Prostate gland (tissue), 2 donors: Measurements from ENCODE around the gene PIK3C3. TPM values are rescaled to one million over a fixed set of nuclear protein-coding genes. Genes with fewer than 3 reads are reported as not detected.

ENCODE experiments used
- DNase-seq: peaks from one replicate; pipeline ENCODE4 v3.0.0-alpha.2; 2019; ENCODE audit warnings: low spot score
- H3K27ac ChIP-seq, 2 donors: fragments of 200-600 bp; sonication (generic); 2 replicates each; pipeline ENCODE4 v1.5.1; 2017 to 2019
- H3K27me3 ChIP-seq: fragments of 200-600 bp; sonication (generic); replicated peaks from 2 replicates; pipeline ENCODE4 v1.5.1; 2019; ENCODE audit not compliant: insufficient read depth
- H3K36me3 ChIP-seq, 2 donors: fragments of 200-600 bp; sonication (generic); 1 replicate in 1 of 2; 2 replicates in 1 of 2; pipeline versions ENCODE4 v1.5.1 to v1.8.1; 2017 to 2019
- H3K4me1 ChIP-seq: fragments of 200-600 bp; sonication (generic); replicated peaks from 2 replicates; pipeline ENCODE4 v1.5.1; 2019
- H3K4me3 ChIP-seq, 2 donors: fragments of 200-600 bp; sonication (generic); 2 replicates each; pipeline ENCODE4 v1.5.1; 2017 to 2019
- H3K9me3 ChIP-seq: fragments of 200-600 bp; sonication (generic); 2 replicates; pipeline ENCODE4 v1.5.1; 2017
- POLR2A ChIP-seq: fragments of 450-650 bp; IDR thresholded peaks from one replicate; pipeline ENCODE4 v1.6.1; 2016; ENCODE audit warnings: antibody characterized with exemption, mild to moderate bottlenecking
- POLR2AphosphoS5 ChIP-seq: sonication (generic); formaldehyde crosslinking; IDR thresholded peaks from one replicate; pipeline ENCODE4 v1.6.1; 2017; ENCODE audit warnings: antibody characterized with exemption
- WGBS: methylation state at CpG from one replicate; pipeline ENCODE4 v1.1.5; 2018; 5-methylcytosine and 5-hydroxymethylcytosine counted together
- intact Hi-C: fragments of 100-400 bp; cut with DNase I; formaldehyde crosslinking; loops from one replicate; pipeline ENCODE4 v1.14.2; 2022
- total RNA-seq, 2 donors: library from RNA; depleted of rRNA; stranded (reverse); fragments of >200 nt; gene quantifications; one replicate each; pipeline ENCODE4 v1.1.0, GENCODE V29; 2016
- TF ChIP-seq, protein P1 (sequence below), 4 experiments: fragments of 200-600 bp in 2 of 4; fragments of 450-650 bp in 2 of 4; sonication (generic) in 2 of 4; IDR thresholded peaks; 1 replicate in 3 of 4; 2 replicates in 1 of 4; pipeline ENCODE4 v1.5.1; 2016 to 2019; ENCODE audit warnings: antibody characterized with exemption in 4 of 4, mild to moderate bottlenecking in 2 of 4, moderate library complexity in 2 of 4

PIK3C3 gene
- total RNA-seq, 2 donors from 2014 or later, result 42.8 to 48.1 TPM

DNA sequence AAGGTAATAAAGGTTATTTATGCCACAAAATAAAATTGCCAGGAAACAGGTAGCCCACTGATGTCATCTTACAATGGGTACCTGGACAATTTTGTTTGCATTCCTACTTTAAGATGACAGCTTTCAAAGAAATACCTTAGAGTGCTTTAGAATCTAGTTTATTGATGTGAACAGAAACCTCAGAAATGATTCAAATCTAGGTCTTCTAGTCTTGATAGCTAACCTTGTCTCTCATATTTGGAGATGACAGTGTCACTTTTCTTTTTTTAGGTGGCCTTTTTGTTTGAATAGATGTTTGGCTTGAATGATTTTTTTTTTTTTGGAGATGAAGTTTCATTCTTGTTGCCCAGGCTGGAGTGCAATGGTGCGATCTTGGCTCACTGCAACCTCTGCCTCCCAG is 69.1 kb downstream of the PIK3C3 start:
- TF ChIP-seq POLR2A, result no peak
- TF ChIP-seq, protein P1, sequence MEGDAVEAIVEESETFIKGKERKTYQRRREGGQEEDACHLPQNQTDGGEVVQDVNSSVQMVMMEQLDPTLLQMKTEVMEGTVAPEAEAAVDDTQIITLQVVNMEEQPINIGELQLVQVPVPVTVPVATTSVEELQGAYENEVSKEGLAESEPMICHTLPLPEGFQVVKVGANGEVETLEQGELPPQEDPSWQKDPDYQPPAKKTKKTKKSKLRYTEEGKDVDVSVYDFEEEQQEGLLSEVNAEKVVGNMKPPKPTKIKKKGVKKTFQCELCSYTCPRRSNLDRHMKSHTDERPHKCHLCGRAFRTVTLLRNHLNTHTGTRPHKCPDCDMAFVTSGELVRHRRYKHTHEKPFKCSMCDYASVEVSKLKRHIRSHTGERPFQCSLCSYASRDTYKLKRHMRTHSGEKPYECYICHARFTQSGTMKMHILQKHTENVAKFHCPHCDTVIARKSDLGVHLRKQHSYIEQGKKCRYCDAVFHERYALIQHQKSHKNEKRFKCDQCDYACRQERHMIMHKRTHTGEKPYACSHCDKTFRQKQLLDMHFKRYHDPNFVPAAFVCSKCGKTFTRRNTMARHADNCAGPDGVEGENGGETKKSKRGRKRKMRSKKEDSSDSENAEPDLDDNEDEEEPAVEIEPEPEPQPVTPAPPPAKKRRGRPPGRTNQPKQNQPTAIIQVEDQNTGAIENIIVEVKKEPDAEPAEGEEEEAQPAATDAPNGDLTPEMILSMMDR (IDR thresholded peaks at IDR 0.05), result no peak
- TF ChIP-seq POLR2AphosphoS5, result no peak
- 100% methylated on average over 1 of the region's 1 CpG for WGBS
- H3K27me3 ChIP-seq, result no peaks in the 10 kb centered on the region
- no peaks in the 10 kb centered on the region for H3K4me1 ChIP-seq
- no peak for DNase-seq
- H3K27ac ChIP-seq, result no peak overlapping the region
- H3K36me3 ChIP-seq, result no peaks in the 10 kb centered on the region
- intact Hi-C loops, result no loop called here
- H3K4me3 ChIP-seq, result no peak overlapping the region
- H3K9me3 ChIP-seq, result no peaks in the 10 kb centered on the region

DNA sequence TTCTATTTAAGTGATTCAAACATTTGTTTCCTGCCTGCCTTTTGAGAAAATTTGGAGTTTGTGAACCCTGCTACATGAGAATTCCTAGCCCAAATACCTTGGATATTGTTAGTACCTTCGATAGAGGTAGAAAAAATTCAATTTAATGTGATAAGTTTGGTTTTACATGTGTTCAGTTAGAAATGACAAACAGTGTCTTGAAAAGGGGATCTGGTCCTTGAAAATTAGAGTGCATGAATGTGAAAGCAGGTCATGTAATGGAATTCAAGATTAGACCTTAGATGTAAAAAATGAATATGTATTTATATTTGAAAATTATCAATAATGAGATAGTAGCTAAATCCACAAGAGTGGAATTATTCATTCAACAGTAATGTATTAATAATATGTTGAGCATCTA is 70.5 kb downstream of the PIK3C3 start:
- DNase-seq, result no peak
- intact Hi-C loops, result no loop called here
- Histone ChIP-seq H3K27me3 (no peaks in the 10 kb centered on the region), H3K36me3 (no peaks in the 10 kb centered on the region), H3K27ac (no peak overlapping the region), H3K9me3 (no peaks in the 10 kb centered on the region), H3K4me3 (no peak overlapping the region), H3K4me1 (no peaks in the 10 kb centered on the region)
- TF ChIP-seq POLR2AphosphoS5 (no peak), POLR2A (no peak)
- TF ChIP-seq, protein P1 (IDR thresholded peaks at IDR 0.05), result no peak
- WGBS, result 100% methylated on average over 1 of the region's 1 CpG

DNA sequence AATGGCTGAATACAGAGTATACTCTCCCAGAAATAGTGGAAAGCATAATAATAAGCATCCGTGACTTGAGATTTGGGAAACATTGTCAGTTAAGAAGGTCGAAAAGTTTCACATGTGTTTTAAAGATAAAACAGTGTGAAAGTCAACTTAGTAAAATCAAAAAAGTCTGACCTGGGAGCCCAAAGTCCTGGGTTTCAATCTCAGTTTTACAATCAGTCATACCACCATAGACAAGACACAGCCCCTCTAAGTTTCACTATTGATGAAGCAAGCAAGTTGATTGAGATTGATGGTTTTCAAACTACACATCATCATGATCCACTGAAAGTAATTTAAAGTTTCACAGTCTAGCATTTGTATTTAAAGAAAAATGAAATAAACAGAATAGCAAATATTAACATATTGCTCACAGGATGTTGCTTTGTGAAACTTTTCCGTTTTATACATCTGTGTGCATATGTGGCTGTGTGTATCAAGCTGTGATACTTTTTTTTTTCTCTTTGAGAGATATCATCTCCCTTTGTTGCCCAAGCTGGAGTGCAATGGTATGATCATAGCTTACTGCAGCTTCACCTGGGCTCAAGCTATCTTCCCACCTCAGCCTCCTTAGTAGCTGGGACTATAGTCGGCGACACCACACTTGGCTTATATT is 71.1 kb downstream of the PIK3C3 start:
- Histone ChIP-seq H3K36me3 (no peaks in the 10 kb centered on the region), H3K4me3 (no peak overlapping the region), H3K27me3 (no peaks in the 10 kb centered on the region), H3K4me1 (no peaks in the 10 kb centered on the region), H3K9me3 (no peaks in the 10 kb centered on the region), H3K27ac (no peak overlapping the region)
- 92% methylated on average over 5 of the region's 5 CpGs for WGBS
- DNase-seq, result no peak
- intact Hi-C loops, result no loop called here
- no peak for TF ChIP-seq POLR2A
- TF ChIP-seq POLR2AphosphoS5, result no peak
- TF ChIP-seq, protein P1 (IDR thresholded peaks at IDR 0.05), result no peak

DNA sequence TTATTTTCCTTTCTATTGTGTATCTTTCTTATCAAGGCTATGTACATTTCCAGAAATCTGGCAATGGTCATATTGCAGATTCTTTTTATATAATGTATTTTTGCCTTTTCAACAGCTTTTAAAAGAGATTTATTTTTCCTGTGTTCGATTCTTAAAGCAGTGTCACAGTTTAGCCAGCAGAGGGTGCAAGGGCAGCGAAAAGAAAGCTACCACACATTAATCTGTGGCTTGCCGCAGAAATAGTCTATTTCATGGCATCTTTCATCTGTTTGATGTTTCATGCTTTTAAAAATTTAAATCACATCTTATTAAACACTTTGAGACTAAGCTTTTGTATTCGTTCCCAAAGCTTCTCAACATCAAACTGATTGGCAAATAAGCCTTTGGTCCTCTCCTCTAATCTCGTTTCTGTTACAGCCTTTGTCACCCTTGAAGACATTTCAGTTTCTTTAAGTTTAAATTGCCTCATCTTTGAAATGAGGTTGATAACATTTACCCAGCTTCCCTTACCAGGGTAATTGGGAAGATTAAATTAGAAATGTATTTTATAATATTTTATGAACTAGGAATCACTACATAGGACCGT is 73.3 kb downstream of the PIK3C3 start:
- 51% methylated on average over 6 of the region's 6 CpGs for WGBS
- TF ChIP-seq POLR2A (no peak), POLR2AphosphoS5 (no peak)
- TF ChIP-seq, protein P1 (IDR thresholded peaks at IDR 0.05), result peak in 3 of 4 experiments; percentile 17 to 57 (median 48)
- DNase-seq, result no peak
- H3K36me3 ChIP-seq, result no peaks in the 10 kb centered on the region
- H3K9me3 ChIP-seq, result no peaks in the 10 kb centered on the region
- intact Hi-C loops, result no loop called here
- H3K27me3 ChIP-seq, result no peaks in the 10 kb centered on the region
- H3K4me3 ChIP-seq, result no peak overlapping the region
- no peak overlapping the region for H3K27ac ChIP-seq
- no peaks in the 10 kb centered on the region for H3K4me1 ChIP-seq

DNA sequence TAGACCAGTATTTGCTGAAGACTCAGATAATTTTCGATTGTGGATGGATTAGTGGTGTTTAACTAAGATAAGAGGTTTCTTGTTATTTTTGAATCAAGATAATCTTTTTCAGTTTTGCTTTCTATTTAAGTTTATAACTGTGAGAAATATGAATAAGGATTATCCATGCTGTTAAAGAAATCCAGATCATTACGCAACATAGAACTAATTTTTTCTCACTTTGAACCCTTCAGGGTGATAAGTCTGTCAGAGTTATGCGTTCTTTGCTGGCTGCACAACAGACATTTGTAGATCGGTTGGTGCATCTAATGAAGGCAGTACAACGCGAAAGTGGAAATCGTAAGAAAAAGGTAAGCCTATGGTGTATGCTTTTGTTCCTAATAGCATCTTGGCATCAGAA is 74.1 kb downstream of the PIK3C3 start:
- no peaks in the 10 kb centered on the region for H3K9me3 ChIP-seq
- 94% methylated on average over 7 of the region's 7 CpGs for WGBS
- H3K4me1 ChIP-seq, result no peaks in the 10 kb centered on the region
- H3K4me3 ChIP-seq, result no peak overlapping the region
- intact Hi-C loops, result no loop called here
- no peak overlapping the region for H3K27ac ChIP-seq
- no peak for DNase-seq
- no peaks in the 10 kb centered on the region for H3K27me3 ChIP-seq
- H3K36me3 ChIP-seq, result no peaks in the 10 kb centered on the region
- TF ChIP-seq POLR2A, result no peak
- TF ChIP-seq, protein P1 (IDR thresholded peaks at IDR 0.05), result no peak
- TF ChIP-seq POLR2AphosphoS5, result no peak
